Tibial nerve (tissue), 3 donors: ENCODE data around the gene ZFP92.

Experiments
- POLR2A ChIP-seq, 2 donors: fragments of 450-650 bp; IDR thresholded peaks; one replicate each; pipeline ENCODE4 v1.6.1; 2017; ENCODE audit warnings: antibody characterized with exemption in 2 of 2, mild to moderate bottlenecking in 2 of 2, moderate library complexity in 2 of 2
- TF ChIP-seq, protein P1 (sequence below), 5 experiments: fragments of 200-600 bp in 3 of 5; fragments of 450-650 bp in 2 of 5; sonication (generic) in 3 of 5; IDR thresholded peaks; one replicate each; pipeline ENCODE4 v1.5.1; 2016 to 2019; ENCODE audit warnings: antibody characterized with exemption in 5 of 5, mild to moderate bottlenecking in 3 of 5, moderate library complexity in 2 of 5

DNA sequence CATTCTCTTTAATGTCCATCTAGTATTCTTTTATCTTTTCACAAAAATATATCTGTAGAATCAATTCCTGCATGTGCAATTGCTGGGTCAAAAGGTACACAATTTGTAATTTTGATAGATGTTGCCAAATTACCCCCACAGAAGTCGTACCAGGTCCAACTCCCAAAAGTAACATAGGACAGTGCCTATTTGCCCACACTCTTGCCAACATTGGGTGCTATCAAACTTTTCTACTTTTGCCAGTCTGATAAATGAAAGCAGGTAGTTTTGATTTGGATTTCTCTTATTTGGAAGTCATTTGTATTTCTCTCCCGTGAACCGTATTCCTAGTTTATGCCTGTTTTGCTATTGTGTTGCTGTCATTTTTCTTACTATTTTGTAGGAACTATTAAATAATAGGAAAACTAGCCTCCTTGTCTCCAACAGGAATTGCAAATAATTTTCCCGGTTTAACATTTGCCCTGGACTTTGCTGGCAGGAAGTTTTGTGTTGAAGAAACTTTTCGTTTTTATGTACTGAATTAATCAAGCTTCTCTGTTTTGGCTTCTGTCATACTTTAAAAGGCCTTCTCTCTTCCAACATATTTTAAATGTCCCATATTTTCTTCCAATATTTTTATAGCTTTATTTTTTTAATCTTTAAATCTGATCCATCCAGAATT lies 44.3 kb upstream of the ZFP92 start:
- TF ChIP-seq, protein P1, sequence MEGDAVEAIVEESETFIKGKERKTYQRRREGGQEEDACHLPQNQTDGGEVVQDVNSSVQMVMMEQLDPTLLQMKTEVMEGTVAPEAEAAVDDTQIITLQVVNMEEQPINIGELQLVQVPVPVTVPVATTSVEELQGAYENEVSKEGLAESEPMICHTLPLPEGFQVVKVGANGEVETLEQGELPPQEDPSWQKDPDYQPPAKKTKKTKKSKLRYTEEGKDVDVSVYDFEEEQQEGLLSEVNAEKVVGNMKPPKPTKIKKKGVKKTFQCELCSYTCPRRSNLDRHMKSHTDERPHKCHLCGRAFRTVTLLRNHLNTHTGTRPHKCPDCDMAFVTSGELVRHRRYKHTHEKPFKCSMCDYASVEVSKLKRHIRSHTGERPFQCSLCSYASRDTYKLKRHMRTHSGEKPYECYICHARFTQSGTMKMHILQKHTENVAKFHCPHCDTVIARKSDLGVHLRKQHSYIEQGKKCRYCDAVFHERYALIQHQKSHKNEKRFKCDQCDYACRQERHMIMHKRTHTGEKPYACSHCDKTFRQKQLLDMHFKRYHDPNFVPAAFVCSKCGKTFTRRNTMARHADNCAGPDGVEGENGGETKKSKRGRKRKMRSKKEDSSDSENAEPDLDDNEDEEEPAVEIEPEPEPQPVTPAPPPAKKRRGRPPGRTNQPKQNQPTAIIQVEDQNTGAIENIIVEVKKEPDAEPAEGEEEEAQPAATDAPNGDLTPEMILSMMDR (IDR thresholded peaks at IDR 0.05) = no peak
- no peak for TF ChIP-seq POLR2A (IDR thresholded peaks at IDR 0.05)
